KOPT-K1 (cell line): ENCODE measurements around the gene PPIH.
A peak's percentile ranks its signal among the peaks of the same experiment; 100 is the strongest.
"Not testable (repeated sequence)": the region's sequence is repeated elsewhere in the genome, so short reads cannot be mapped to it uniquely, and the experiment has no call there.

Experiments used
- H3K27ac ChIP-seq: fragments of 200-600 bp; sonication (generic); 2 replicates; pipeline ENCODE4 v1.5.1; 2016; ENCODE audit warnings: antibody characterized with exemption, mild to moderate bottlenecking, low read depth, low read length; ENCODE audit not compliant: poor library complexity, severe bottlenecking
- H3K36me3 ChIP-seq: fragments of 200-600 bp; sonication (generic); 2 replicates; pipeline ENCODE4 v1.5.1; 2017; ENCODE audit warnings: antibody characterized with exemption, mild to moderate bottlenecking, low read length, moderate library complexity; ENCODE audit not compliant: insufficient read depth
- H3K9me3 ChIP-seq: fragments of 200-600 bp; sonication (generic); 2 replicates; pipeline ENCODE4 v1.5.1; 2017; ENCODE audit warnings: antibody characterized with exemption, low read length, mild to moderate bottlenecking; ENCODE audit not compliant: insufficient read depth, poor library complexity, severe bottlenecking

Gene PPIH

DNA sequence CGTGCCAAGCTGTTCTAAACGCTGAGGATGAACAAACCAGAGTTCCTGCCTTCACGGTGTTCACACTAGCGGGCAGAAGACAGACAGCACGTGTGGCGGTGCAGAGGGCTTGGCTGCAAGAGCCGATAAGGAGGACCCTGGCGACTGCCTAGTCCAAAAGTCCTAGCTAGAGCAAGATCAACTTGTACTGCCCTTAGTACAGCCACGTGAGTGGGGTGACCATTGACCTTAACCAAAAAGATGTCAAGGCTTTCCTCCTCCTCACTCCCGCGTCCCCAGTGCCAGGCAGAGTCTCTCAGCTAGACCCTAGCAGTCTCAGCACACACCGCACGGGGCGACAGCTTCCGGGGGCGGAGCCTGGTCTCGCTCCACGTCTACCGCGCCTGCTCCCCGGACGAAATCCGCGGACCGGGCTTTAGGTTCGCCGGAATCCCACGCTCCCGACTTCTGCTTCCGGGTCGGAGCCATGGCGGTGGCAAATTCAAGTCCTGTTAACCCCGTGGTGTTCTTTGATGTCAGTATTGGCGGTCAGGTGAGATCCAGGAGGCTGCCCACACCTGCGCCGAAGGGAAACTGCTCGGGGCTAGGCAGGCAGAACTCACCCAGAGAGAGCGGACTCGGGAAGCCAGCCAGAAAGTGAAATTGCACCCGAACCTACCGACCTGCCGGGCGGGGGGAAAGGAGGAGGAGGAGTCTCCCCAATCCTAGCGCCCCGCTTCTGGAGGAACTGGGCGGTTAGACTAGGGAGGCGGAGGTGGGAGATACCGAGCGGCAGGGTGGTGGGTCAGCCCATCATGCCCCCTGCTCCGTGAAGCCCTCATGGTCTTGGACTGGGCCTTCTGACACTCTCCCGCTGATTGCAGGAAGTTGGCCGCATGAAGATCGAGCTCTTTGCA is at the start of gene PPIH:
Gene PPIH (plus strand): TSS at position 443 of the 896 bp plus-strand sequence. CDS start 24 bp downstream, at position 467.
- H3K27ac ChIP-seq = peak within 1 kb of the TSS; percentile 79
- H3K36me3 ChIP-seq = peaks cover 37% of the 10 kb centered on the region
- H3K9me3 ChIP-seq = no peaks in the 10 kb centered on the region

DNA sequence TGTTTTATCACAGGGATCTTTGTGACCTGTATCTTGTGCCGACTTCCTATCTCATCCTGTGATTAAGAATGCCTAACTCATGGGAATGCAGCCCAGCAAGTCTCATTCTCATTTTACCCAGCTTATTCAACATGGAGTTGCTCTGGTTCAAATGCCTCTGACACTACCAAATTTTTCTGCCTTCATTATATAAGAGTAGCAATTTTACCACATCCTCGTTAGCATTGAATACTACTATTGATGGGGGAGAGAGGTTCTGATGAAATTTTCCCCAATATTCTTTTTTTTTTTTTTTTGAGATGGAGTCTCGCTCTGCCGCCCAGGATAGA is 44.5 kb upstream of the PPIH start:
- no peak overlapping the region for H3K27ac ChIP-seq
- no peaks in the 10 kb centered on the region for H3K9me3 ChIP-seq
- H3K36me3 ChIP-seq = no peaks in the 10 kb centered on the region

DNA sequence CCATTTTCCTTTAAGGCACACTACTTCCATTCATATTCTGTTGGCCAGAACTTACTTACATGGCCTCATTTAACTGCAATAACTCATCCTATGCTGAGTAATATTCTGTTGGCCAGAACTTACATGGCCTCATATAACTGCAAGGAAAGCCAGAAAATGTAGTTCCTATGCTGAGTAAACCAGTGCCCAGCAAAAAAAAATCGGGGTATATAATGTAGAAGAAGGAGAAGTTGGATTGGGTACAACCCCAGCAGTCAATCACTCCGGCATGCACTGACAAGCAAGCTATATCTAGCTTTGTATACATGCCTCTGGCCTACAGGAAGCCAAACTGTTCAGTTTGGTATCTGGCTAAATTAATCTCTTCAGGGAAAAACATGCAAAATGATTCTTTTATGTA is 39.4 kb upstream of the PPIH start:
- Histone ChIP-seq H3K27ac (no peak overlapping the region), H3K36me3 (no peaks in the 10 kb centered on the region), H3K9me3 (no peaks in the 10 kb centered on the region)

DNA sequence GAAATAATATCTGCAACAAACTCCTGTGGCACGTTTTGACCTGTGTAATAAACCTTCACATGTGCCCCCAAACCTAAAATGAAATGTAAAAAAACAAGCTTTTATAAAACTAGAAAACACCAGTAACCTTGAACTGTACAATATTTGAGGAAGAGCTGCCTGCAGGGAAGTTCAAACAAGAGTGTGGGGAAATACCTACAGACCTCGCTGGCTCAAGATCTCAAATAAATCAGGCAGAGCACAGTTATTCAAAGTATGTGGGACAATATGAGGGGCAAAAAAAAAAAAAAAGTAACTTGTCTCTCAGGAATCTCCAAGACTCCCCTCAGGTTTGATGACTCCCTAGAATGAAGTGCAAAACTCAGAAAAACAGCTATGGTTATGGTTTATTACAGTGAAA is 37.9 kb upstream of the PPIH start:
- H3K9me3 ChIP-seq = no peaks in the 10 kb centered on the region
- H3K36me3 ChIP-seq = no peaks in the 10 kb centered on the region
- no peak overlapping the region for H3K27ac ChIP-seq

DNA sequence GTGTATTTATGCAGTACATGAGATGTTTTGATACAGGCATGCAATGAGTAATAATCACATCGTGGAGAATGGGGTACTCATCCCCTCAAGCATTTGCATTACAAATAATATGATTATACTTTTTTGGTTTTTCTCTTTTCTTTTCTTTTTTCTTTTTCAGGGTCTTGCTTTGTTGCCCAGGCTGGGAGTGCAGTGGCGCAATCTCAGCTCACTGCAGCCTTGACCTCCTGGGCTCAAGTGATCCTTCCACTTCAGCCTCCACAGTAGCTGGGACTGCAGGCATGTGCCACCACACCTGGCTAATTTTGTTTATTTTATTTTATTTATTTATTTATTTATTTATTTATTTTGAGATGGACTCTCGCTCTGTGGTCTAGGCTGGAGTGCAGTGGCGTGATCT is 37.0 kb upstream of the PPIH start:
- H3K36me3 ChIP-seq, H3K27ac ChIP-seq, H3K9me3 ChIP-seq: not testable (repeated sequence)

DNA sequence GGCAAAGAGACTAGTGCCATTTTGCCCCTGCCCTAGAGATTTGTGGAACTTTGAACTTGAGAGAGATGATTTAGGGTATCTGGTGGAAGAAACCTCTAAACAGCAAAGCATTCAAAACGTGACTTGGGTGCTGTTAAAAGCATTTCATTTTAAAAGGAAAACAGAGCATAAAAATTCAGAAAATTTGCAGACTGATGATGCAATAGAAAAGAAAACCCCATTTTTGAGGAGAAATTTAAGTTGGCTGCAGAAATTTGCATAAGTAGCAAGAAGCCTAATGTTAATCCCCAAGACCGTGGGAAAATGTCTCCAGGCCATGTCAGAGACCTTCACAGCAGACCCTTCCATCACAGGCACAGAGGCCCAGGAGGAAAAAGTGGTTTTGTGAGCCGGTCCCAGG is 31.0 kb upstream of the PPIH start:
- H3K36me3 ChIP-seq, H3K27ac ChIP-seq, H3K9me3 ChIP-seq: not testable (repeated sequence)

DNA sequence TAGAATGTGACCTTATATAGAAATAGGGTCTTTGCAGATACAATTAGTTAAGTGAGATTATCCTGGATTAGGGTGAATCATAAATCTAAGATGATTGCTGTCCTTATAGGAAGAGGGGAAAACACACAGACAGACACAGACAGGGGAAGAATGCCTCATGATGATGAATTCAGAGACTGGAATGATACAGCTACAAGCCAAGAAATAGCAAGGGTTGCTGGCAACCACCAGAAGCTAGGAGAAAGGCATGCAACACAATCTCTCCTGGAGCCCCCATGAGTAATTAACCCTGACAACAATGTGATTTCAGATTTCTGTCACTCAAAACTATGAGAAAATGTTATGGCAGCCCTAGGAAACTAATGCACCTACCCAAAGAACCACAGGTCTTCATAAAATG is 19.1 kb upstream of the PPIH start:
- H3K9me3 ChIP-seq = no peaks in the 10 kb centered on the region
- no peaks in the 10 kb centered on the region for H3K36me3 ChIP-seq
- H3K27ac ChIP-seq = no peak overlapping the region

DNA sequence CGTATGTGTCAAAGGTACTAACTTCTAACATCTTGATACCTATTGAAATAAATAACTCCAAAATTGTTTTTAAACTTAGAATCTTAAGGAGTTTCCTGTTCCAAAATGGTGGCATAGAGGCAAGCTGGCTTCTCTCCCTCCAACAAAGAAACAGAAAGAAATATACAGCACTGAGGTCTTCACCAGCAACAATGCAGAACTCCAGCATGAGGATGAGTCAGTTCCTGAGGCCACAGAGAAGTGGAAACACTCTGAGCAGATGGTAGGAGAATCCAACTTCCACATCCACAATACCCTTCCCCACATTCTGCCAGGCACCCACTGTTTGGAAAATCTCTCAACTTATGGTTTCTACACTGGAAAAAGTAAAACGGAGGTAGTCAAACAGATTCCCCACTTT is 12.2 kb upstream of the PPIH start:
- H3K9me3 ChIP-seq = peaks cover 6% of the 10 kb centered on the region
- no peak overlapping the region for H3K27ac ChIP-seq
- H3K36me3 ChIP-seq = no peaks in the 10 kb centered on the region

DNA sequence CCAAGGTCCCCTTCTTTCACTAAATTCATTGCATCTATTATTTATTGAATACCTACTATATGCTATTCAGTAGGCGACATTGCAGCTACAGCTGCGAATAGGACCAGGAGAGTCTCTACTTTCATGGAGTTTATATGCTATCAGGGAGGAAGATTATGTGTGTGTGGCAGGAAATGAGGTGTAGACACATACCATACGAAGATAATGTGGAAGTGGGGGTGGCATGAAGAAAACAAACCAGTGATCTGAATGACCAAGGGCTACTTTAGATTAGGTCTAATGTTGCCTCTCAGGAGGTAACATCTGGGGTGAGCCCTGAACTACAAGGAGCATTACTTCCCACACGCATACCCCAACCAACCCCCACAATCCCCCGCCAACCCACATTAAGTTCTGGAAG is 1.0 kb upstream of the PPIH start:
- peaks cover 27% of the 10 kb centered on the region for H3K36me3 ChIP-seq
- peak overlapping the region; percentile 79 for H3K27ac ChIP-seq
- no peaks in the 10 kb centered on the region for H3K9me3 ChIP-seq

DNA sequence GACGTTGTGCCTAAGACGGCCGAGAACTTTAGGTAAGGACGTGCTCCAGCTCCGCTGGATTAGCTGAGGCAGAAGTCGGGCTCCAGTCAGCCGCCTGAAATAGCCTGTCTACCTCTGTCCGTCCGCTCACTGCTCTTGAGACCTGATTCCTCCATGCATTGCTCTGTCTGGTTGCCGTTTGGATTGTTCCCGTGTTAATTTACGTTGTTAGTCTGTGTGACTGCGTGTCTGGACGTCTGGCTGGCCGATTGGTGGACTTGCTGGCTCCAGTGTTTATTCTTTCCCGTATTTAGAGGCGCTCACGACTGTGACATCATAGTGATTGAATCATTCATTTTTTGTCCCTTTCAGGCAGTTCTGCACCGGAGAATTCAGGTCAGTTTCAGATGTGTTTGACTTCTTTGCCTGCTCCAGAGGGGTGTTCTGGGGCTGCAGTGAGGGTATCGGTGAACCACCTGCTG is 684 bp downstream of the PPIH start:
- Histone ChIP-seq H3K9me3 (no peaks in the 10 kb centered on the region), H3K27ac (peak overlapping the region; percentile 79), H3K36me3 (peaks cover 44% of the 10 kb centered on the region)

DNA sequence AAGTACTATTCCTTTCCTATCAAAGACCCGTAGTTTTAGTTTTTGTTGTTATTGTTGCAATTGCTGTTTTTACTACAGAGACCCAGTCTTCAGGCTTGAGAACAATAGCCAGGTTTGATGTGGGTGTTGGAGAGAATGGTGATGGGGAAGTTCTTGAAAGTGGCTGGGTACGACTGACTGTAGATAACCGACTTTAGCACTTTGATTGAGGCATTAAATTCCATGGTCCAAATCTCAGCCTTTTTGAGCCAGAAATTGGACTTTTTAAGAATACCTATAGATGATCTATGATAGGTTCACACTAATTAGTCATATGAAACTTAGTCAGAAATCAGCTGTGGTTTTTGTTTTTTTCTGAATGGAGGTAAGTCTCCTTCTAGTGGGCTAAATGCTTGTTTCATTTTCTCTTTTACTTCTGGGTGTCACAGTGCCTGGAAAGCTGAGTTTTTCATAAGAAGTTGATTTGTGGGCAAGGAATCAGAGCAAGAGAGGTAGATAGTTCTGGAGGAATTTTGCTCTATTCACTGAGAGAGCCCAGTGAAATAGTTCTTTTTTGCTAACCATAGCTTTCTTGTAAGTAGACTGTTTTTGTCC is 2.8 kb downstream of the PPIH start:
- H3K9me3 ChIP-seq = no peaks in the 10 kb centered on the region
- H3K27ac ChIP-seq = no peak overlapping the region
- H3K36me3 ChIP-seq = peaks cover 65% of the 10 kb centered on the region

DNA sequence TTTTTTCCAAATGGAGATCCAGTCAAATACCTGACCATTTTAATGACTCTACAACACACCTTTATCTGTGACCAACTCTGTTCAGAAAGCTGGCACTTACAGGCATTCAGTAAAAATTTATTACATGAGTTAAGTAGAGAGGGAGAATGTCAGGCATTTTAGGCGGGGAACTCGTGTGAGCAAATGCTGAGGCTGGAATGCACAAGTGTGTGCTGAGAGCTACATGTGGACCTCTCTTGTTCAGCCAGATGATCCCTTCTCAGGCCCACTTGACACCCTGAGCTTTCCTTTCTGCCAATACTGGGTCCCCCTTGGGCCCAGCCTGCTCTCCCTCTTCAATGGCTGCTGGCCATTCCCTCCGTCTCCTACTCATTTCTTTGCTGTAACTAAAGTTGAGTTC is 11.7 kb downstream of the PPIH start:
- H3K9me3 ChIP-seq = no peaks in the 10 kb centered on the region
- H3K27ac ChIP-seq = no peak overlapping the region
- H3K36me3 ChIP-seq = peaks cover 100% of the 10 kb centered on the region

DNA sequence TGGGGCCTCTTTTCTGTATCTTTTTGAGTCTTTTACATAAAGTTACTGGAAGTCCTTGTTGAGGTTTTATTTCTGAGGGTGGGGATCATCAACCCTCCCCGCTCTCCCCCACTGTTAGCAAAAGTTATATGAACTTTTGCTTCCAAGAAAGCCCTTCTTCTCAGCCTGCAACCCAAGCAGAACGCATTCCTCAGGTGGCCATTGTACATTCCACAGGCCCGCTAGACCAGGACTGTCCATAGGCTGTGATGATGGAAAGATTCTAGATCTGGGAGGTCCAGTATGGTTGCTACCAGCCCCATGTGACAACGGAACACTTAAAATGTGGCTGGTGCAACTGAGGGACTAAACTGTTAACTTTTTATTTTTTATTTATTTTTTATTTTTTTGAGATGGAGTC is 12.2 kb downstream of the PPIH start:
- Histone ChIP-seq H3K36me3 (peaks cover 100% of the 10 kb centered on the region), H3K27ac (no peak overlapping the region), H3K9me3 (no peaks in the 10 kb centered on the region)

DNA sequence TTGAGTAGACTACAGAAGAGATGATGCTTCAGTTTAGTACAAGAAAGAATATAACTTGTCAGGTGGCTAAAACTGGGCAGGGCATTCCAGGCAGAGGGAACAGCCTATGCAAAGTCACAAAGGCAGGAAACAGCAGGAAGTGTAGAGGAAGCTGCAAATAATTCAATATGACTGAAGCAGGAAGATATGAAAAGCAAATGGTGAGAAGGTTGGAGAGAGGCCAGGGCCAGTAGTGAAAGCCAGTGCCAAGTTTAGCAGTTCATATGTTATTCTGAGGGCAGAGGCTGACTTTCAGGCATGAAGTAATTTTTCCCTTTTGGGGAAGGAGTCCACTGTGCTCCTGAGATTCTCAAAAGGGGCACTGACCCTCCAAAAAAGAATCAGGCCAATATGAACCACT is 16.0 kb downstream of the PPIH start:
- H3K36me3 ChIP-seq = peaks cover 83% of the 10 kb centered on the region
- H3K9me3 ChIP-seq = no peaks in the 10 kb centered on the region
- H3K27ac ChIP-seq = no peak overlapping the region

DNA sequence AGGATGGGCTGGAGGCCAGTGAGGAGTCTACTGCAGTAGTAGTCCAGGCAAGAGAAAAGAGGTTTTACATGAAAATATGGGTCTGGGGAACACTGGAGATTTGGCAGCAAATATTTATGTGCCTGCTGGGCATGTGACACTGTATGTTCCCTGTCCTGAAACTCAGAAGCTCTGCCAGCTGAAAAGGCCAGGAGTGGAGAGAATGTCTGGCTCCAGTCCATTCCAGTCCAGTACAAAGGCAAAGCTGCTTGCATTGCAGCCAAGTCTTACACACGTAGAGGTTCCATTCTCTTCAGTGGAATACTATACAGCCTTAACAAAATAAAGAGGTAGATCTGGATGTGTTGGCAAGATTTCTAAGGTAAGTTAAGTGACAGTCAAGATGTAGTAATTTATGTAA is 16.5 kb downstream of the PPIH start:
- Histone ChIP-seq H3K9me3 (no peaks in the 10 kb centered on the region), H3K36me3 (peaks cover 79% of the 10 kb centered on the region), H3K27ac (no peak overlapping the region)

DNA sequence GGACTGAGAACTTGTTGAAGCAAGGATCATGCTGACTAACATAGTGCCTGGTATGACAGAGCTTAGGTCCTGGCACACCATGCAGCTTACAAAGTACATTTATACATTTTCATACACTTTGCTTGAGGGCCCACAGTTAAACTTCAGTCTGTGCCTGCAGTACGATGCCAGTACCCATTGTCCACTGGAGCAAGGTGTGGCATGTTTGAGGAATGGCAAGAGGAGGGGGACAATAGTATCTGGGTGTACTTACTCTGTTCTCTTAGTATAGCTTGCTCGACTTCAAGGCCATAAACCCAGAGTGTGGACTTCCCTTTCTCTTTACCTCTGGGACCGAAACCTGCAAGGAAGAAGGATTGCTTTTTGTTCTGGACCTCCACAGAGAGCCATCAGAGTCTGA is 17.2 kb downstream of the PPIH start:
- H3K9me3 ChIP-seq = no peaks in the 10 kb centered on the region
- H3K36me3 ChIP-seq = peaks cover 71% of the 10 kb centered on the region
- no peak overlapping the region for H3K27ac ChIP-seq
